Osteoblast (primary cell): ENCODE measurements around the gene CREB3L4. TPM values are rescaled to one million over a fixed set of nuclear protein-coding genes. Genes with fewer than 3 reads are reported as not detected.

Experiments used
- DNase-seq: peaks from one replicate; pipeline ENCODE4 v3.0.0; 2011; ENCODE audit warnings: low spot score, mixed read lengths; ENCODE audit not compliant: insufficient read length; ENCODE audit errors: missing footprints
- H2AFZ ChIP-seq: 2 replicates; pipeline ENCODE4 v1.6.0; 2011; ENCODE audit warnings: mild to moderate bottlenecking, low read length
- H3K27ac ChIP-seq: 2 replicates; pipeline ENCODE4 v1.5.1; 2011; ENCODE audit warnings: mild to moderate bottlenecking, low read depth, low read length, moderate library complexity
- H3K27me3 ChIP-seq: 2 replicates; pipeline ENCODE4 v1.6.0; 2012; ENCODE audit warnings: mild to moderate bottlenecking, control low read depth, inconsistent platforms, low read length, moderate library complexity; ENCODE audit not compliant: insufficient read depth
- H3K36me3 ChIP-seq: 2 replicates; pipeline ENCODE4 v1.5.1; 2011; ENCODE audit warnings: mild to moderate bottlenecking, low read length, control low read depth, moderate library complexity; ENCODE audit not compliant: insufficient read depth
- H3K4me1 ChIP-seq: 2 replicates; pipeline ENCODE4 v1.5.1; 2011; ENCODE audit warnings: mild to moderate bottlenecking, low read length, control low read depth, moderate library complexity; ENCODE audit not compliant: insufficient read depth
- H3K4me2 ChIP-seq: 2 replicates; pipeline ENCODE4 v1.6.0; 2011; ENCODE audit warnings: mild to moderate bottlenecking, low read length; ENCODE audit not compliant: insufficient read depth
- H3K4me3 ChIP-seq: fragments of 200-600 bp; sonication (generic); 3 replicates; pipeline ENCODE4 v1.5.1; 2012; ENCODE audit warnings: mild to moderate bottlenecking, low read length, inconsistent platforms; ENCODE audit not compliant: insufficient read depth
- H3K79me2 ChIP-seq: 2 replicates; pipeline ENCODE4 v1.6.0; 2012; ENCODE audit warnings: mild to moderate bottlenecking, low read length, control low read depth, inconsistent platforms; ENCODE audit not compliant: insufficient read depth
- H3K9me3 ChIP-seq: 2 replicates; pipeline ENCODE4 v1.5.1; 2011; ENCODE audit warnings: low read depth, low read length, control low read depth
- H4K20me1 ChIP-seq: 2 replicates; pipeline ENCODE4 v1.6.0; 2012; ENCODE audit warnings: mild to moderate bottlenecking, low read length, control low read depth; ENCODE audit not compliant: insufficient read depth
- CTCF ChIP-seq: IDR thresholded peaks from 2 replicates; pipeline ENCODE4 v1.5.1; 2011; ENCODE audit warnings: mild to moderate bottlenecking, low read depth, low read length, moderate library complexity; ENCODE audit errors: extremely low read depth
- total RNA-seq: library from RNA; depleted of rRNA; stranded (reverse); fragments of >200 nt; gene quantifications from 2 replicates; pipeline ENCODE4 v1.2.3, GENCODE V29; 2012

Gene CREB3L4
- total RNA-seq, 1 donor, result 7.2 TPM

GRCh38 chr1:153958961-153959260 is 8.8 kb upstream of the CREB3L4 start:
- H3K4me3 ChIP-seq, result peak overlapping the region; percentile 96
- H3K36me3 ChIP-seq, result peaks cover 19% of the 10 kb centered on the region
- H3K27ac ChIP-seq, result no peak overlapping the region
- H3K9me3 ChIP-seq, result no peaks in the 10 kb centered on the region
- H3K79me2 ChIP-seq, result peaks cover 62% of the 10 kb centered on the region
- H3K4me2 ChIP-seq, result peak overlapping the region; percentile 88
- DNase-seq, result peak; percentile 51
- H2AFZ ChIP-seq, result peak overlapping the region; percentile 69
- H4K20me1 ChIP-seq, result peaks cover 34% of the 10 kb centered on the region
- no peak for TF ChIP-seq CTCF
- peaks cover 33% of the 10 kb centered on the region for H3K4me1 ChIP-seq
- H3K27me3 ChIP-seq, result no peaks in the 10 kb centered on the region

GRCh38 chr1:153959454-153959853 is 8.2 kb upstream of the CREB3L4 start:
- Histone ChIP-seq H3K27me3 (no peaks in the 10 kb centered on the region), H3K9me3 (no peaks in the 10 kb centered on the region), H3K79me2 (peaks cover 58% of the 10 kb centered on the region), H3K4me2 (no peak overlapping the region), H3K4me1 (peaks cover 37% of the 10 kb centered on the region), H3K27ac (no peak overlapping the region), H3K36me3 (peaks cover 17% of the 10 kb centered on the region), H4K20me1 (peaks cover 31% of the 10 kb centered on the region), H3K4me3 (no peak overlapping the region), H2AFZ (no peak overlapping the region)
- TF ChIP-seq CTCF, result no peak
- peak; percentile 31 for DNase-seq

GRCh38 chr1:153960206-153960605 is 7.5 kb upstream of the CREB3L4 start:
- Histone ChIP-seq H2AFZ (no peak overlapping the region), H3K4me2 (no peak overlapping the region), H3K27ac (no peak overlapping the region), H3K9me3 (no peaks in the 10 kb centered on the region), H3K4me3 (no peak overlapping the region), H4K20me1 (peaks cover 25% of the 10 kb centered on the region), H3K36me3 (peaks cover 14% of the 10 kb centered on the region), H3K27me3 (no peaks in the 10 kb centered on the region), H3K4me1 (peaks cover 37% of the 10 kb centered on the region), H3K79me2 (peaks cover 50% of the 10 kb centered on the region)
- no peak for TF ChIP-seq CTCF
- no peak for DNase-seq

- Histone ChIP-seq H3K9me3 (no peaks in the 10 kb centered on the region), H3K79me2 (peaks cover 41% of the 10 kb centered on the region), H2AFZ (no peak overlapping the region), H3K27me3 (no peaks in the 10 kb centered on the region), H4K20me1 (peaks cover 16% of the 10 kb centered on the region), H3K36me3 (peaks cover 14% of the 10 kb centered on the region), H3K4me3 (no peak overlapping the region), H3K4me1 (peaks cover 42% of the 10 kb centered on the region), H3K4me2 (peak overlapping the region; percentile 95), H3K27ac (no peak overlapping the region)
- DNase-seq, result peak; percentile 14
- TF ChIP-seq CTCF, result no peak
These were observed 6.3 kb upstream of the CREB3L4 start for GRCh38 chr1:153961421-153961820.
